HG02588 (cell line): ENCODE data around the gene BPTF.
"Not testable (repeated sequence)": the region's sequence is repeated elsewhere in the genome, so short reads cannot be mapped to it uniquely, and the experiment has no call there.

ENCODE experiments used
- ATAC-seq: cut with Tn5 transposase; IDR thresholded peaks from one replicate; pipeline ENCODE4 v1.9.1; 2021; ENCODE audit warnings: mild to moderate bottlenecking, moderate library complexity; ENCODE audit not compliant: unreplicated experiment

The BPTF gene

GRCh38 chr17:67868176-67868575 is 42.9 kb downstream of the BPTF start:
- ATAC-seq: no peak

GRCh38 chr17:67879662-67880061 is 54.4 kb downstream of the BPTF start:
- ATAC-seq: no peak

- ATAC-seq: no peak
Measured at GRCh38 chr17:67881083-67881482, 55.8 kb downstream of the BPTF start.

DNA sequence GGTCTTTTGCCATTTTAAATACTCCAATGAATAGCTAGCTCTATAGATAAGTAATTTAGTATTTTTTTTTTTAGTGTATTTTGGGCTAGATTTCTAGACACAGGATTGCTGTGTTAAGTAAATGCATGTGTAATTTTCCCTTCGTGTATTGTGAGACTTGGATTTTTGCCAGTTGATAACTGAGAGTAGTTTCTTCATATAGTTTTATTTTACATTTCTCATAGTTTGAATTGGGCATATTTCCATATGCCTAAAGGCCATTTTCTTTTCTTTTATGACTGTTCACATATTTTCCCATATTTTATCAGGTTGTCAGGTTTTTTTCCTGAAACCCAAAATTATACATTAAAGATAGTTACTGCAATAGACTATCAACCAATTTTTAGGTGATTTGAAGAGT is 59.4 kb downstream of the BPTF start:
- ATAC-seq: no peak

- no peak for ATAC-seq
Measured at GRCh38 chr17:67891481-67892119, 66.3 kb downstream of the BPTF start.

- no peak for ATAC-seq
Measured at GRCh38 chr17:67902511-67903231, 77.4 kb downstream of the BPTF start.

GRCh38 chr17:67905298-67905697 is 80.0 kb downstream of the BPTF start:
- ATAC-seq: not testable (repeated sequence)

DNA sequence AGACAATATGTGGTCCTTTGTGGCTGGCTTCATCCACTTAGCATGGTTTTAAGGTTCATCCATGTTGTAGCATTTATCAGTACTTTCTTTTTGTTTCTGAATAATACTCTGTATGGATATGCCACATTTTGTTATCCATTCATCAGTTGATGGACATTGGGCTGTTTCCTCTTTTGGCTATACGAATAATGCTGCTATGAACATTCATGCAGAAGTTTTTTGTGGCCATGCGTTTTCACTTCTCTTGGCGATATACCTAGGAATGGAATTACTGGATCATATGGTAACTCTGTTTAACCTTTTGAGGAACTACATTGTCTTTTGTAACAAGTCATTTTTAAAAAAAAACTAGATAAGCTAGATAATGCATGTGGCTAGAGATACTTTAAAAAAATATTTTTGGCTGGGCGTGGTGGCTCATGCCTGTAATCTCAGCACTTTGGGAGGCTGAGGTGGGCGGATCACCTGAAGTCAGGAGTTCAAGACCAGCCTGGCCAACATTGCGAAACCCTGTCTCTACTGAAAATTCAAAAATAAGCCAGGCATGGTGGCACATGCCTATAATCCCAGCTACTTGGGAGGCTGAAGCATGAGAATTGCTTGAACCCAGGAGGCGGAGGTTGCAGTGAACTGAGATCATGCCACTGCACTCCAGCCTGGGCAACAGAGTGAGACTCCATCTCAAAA is 85.0 kb downstream of the BPTF start:
- not testable (repeated sequence) for ATAC-seq

DNA sequence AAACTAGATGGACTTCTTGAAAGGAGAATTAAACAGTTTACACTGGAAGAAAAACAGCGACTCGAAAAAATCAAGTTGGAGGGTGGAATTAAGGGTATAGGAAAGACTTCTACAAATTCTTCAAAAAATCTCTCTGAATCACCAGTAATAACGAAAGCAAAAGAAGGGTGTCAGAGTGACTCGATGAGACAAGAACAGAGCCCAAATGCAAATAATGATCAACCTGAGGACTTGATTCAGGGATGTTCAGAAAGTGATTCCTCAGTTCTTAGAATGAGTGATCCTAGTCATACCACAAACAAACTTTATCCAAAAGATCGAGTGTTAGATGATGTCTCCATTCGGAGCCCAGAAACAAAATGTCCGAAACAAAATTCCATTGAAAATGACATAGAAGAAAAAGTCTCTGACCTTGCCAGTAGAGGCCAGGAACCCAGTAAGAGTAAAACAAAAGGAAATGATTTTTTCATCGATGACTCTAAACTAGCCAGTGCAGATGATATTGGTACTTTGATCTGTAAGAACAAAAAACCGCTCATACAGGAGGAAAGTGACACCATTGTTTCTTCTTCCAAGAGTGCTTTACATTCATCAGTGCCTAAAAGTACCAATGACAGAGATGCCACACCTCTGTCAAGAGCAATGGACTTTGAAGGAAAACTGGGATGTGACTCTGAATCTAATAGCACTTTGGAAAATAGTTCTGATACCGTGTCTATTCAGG is 85.9 kb downstream of the BPTF start:
- ATAC-seq: no peak

- no peak for ATAC-seq
Measured at GRCh38 chr17:67912088-67912487, 86.8 kb downstream of the BPTF start.

DNA sequence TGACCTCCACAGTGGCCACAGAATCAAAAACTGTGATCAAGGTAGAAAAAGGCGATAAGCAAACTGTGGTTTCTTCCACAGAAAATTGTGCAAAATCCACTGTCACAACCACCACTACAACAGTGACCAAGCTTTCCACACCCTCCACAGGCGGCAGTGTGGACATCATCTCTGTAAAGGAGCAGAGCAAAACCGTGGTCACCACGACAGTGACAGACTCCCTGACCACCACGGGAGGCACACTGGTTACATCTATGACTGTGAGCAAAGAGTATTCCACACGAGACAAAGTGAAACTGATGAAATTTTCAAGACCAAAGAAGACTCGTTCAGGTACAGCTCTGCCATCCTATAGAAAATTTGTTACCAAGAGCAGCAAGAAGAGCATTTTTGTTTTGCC is 87.4 kb downstream of the BPTF start:
- no peak for ATAC-seq

DNA sequence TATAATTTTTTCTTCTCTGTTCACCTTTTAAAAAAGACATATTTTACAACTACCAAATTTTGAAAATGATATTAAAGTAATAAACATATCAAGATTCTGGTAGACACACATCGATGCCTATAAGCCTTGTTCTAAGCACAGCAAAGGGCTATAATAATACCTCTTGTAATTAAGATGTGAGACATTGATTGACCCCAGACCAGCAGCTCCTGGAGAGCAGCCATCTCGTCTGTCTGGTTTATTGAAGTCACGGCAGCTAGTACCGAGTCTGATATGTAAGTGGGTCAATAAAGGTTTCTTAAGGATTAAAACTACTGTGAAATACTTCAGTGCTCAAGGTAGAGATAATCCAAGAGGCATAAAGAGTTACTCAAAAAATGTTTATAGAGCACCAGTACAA is 94.9 kb downstream of the BPTF start:
- ATAC-seq: no peak

GRCh38 chr17:67922503-67922902 is 97.2 kb downstream of the BPTF start:
- ATAC-seq: no peak

- not testable (repeated sequence) for ATAC-seq
Measured at GRCh38 chr17:67928842-67929241, 103.5 kb downstream of the BPTF start.

GRCh38 chr17:67931227-67931626 is 105.9 kb downstream of the BPTF start:
- ATAC-seq: no peak

- ATAC-seq: no peak
Measured at GRCh38 chr17:67942810-67943209, 117.5 kb downstream of the BPTF start.

DNA sequence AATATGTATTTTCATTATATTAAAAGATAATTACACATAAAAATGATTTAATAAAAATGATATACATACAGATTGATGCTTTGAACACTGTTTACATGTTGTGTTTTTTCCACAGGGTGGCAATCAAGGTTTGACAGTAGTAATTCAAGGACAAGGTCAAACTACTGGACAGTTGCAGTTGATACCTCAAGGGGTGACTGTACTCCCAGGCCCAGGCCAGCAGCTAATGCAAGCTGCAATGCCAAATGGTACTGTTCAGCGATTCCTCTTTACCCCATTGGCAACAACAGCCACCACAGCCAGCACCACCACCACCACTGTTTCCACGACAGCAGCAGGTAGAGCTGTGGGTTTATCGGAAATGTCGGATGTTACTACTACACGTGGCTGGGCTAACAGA is 118.7 kb downstream of the BPTF start:
- ATAC-seq: no peak

DNA sequence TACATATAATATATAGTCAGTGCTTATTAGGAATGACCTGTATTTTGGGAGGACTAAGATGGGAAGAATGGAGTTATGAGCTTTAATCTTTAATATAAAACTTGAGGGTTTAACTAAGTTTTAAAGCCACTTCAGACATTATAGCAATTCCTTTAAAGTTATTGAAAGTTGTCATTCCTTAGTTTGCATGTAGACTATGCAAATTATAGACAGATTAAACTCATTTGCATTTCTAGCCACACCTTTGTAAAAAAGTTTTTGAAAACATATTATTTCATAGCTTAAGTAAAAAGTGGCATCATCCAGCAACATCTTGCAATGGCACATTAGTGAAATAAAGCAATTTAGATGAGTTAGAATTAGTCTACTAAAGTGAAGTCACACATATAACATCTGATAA is 121.2 kb downstream of the BPTF start:
- no peak for ATAC-seq

- no peak for ATAC-seq
Measured at GRCh38 chr17:67947325-67947813, 122.1 kb downstream of the BPTF start.

- no peak for ATAC-seq
Measured at GRCh38 chr17:67950945-67951344, 125.6 kb downstream of the BPTF start.

- no peak for ATAC-seq
Measured at GRCh38 chr17:67959510-67959909, 134.2 kb downstream of the BPTF start.
